K562 (cell line): Measurements from ENCODE around the gene ARFGEF3. TPM values are rescaled to one million over a fixed set of nuclear protein-coding genes. Genes with fewer than 3 reads are reported as not detected.

Experiments used
- ATAC-seq: fragments of 200-7000 bp; cut with Tn5 transposase; 3 replicates; pipeline ENCODE4 v1.9.1; 2020; ENCODE audit warnings: moderate library complexity
- BruUV-seq: library from RNA; stranded (reverse); fragments of 400-500 nt; replicated peaks from 2 replicates; lab custom pipeline; 2021; lab: Mats Ljungman, UMichigan
- CTCF ChIA-PET: fragments of 300-600 bp; formaldehyde crosslinking; extraction: SDS; loops from one replicate; lab custom pipeline; 2021; ENCODE audit warnings: low intra/inter-chr PET ratio; lab: Yijun Ruan, JAX
- POLR2A ChIA-PET: fragments of 300-600, 350-650 bp; sonication (Branson Sonifier 250); formaldehyde crosslinking; extraction: SDS; loops from one replicate; lab custom pipeline; 2021; ENCODE audit warnings: antibody characterized with exemption, inconsistent platforms; lab: Yijun Ruan, JAX
- DNase-seq, 4 experiments: peaks; one replicate each; pipeline versions ENCODE4 v3.0.0 to v3.0.0-alpha.2; 2011 to 2018; ENCODE audit warnings: low spot score in 3 of 4, mixed read lengths in 3 of 4; ENCODE audit errors: extremely low read depth in 1 of 4
- FAIRE-seq: peaks from 2 replicates; lab custom pipeline; 2011; peaks lifted over from hg19 to GRCh38; lab: Jason Lieb, UNC
- H2AFZ ChIP-seq: 2 replicates; pipeline ENCODE4 v1.6.0; 2011; ENCODE audit warnings: low read depth, low read length, control low read depth, inconsistent platforms
- H3K27ac ChIP-seq: fragments of 200-600 bp; 3 replicates; pipeline ENCODE4 v1.8.0; 2011; ENCODE audit warnings: low read depth, mild to moderate bottlenecking, control low read depth, inconsistent platforms, low read length, moderate library complexity, mixed read lengths; ENCODE audit errors: extremely low read depth
- H3K27me3 ChIP-seq, 2 experiments: fragments of 300-600 bp in 1 of 2; 2 replicates in 1 of 2; 3 replicates in 1 of 2; pipeline versions ENCODE4 v1.6.0 to v1.8.0; 2011; ENCODE audit warnings: inconsistent platforms in 2 of 2, low read length in 2 of 2, mild to moderate bottlenecking in 1 of 2, mixed read lengths in 1 of 2, moderate library complexity in 1 of 2; ENCODE audit not compliant: control insufficient read depth in 2 of 2, insufficient read depth in 2 of 2
- H3K36me3 ChIP-seq: fragments of 300-600 bp; 3 replicates; pipeline ENCODE4 v1.8.0; 2011; ENCODE audit warnings: mild to moderate bottlenecking, low read length, inconsistent platforms; ENCODE audit not compliant: control insufficient read depth, insufficient read depth
- H3K4me1 ChIP-seq, 2 experiments: fragments of 200-600 bp in 1 of 2; replicated peaks in 1 of 2; 2 replicates in 1 of 2; 3 replicates in 1 of 2; pipeline versions ENCODE4 v1.5.1 to v1.8.0; 2011; ENCODE audit warnings: inconsistent platforms in 2 of 2, low read length in 2 of 2, mild to moderate bottlenecking in 1 of 2, mixed read lengths in 1 of 2, moderate library complexity in 1 of 2; ENCODE audit not compliant: control insufficient read depth in 2 of 2, insufficient read depth in 2 of 2
- H3K4me2 ChIP-seq: 2 replicates; pipeline ENCODE4 v1.6.1; 2011; ENCODE audit warnings: low read length, control low read depth, inconsistent platforms, mixed read lengths; ENCODE audit not compliant: insufficient read depth
- H3K4me3 ChIP-seq: fragments of 200-600 bp; sonication (generic), shearing (Covaris generic); 2 replicates; pipeline ENCODE4 v1.5.1; 2016; ENCODE audit warnings: control low read depth, inconsistent platforms
- H3K79me2 ChIP-seq: fragments of 200-600 bp; 3 replicates; pipeline ENCODE4 v1.8.0; 2011; ENCODE audit warnings: low read length, inconsistent platforms; ENCODE audit not compliant: control insufficient read depth, insufficient read depth
- H3K9ac ChIP-seq, 2 experiments: 2 replicates each; pipeline versions ENCODE4 v1.6.0 to v1.6.1; 2011; ENCODE audit warnings: low read depth in 2 of 2, low read length in 2 of 2, control low read depth in 1 of 2, inconsistent platforms in 1 of 2, mild to moderate bottlenecking in 1 of 2, mixed read lengths in 1 of 2; ENCODE audit not compliant: insufficient read depth in 1 of 2
- H3K9me1 ChIP-seq: one replicate; pipeline ENCODE4 v1.6.0; 2011; ENCODE audit warnings: inconsistent platforms, mild to moderate bottlenecking, low read length, moderate library complexity; ENCODE audit not compliant: control insufficient read depth, insufficient read depth
- H3K9me3 ChIP-seq: replicated peaks from 2 replicates; pipeline ENCODE4 v1.5.1; 2011; ENCODE audit warnings: low read depth, low read length, inconsistent platforms; ENCODE audit not compliant: control insufficient read depth, insufficient read depth
- H4K20me1 ChIP-seq: replicated peaks from 2 replicates; pipeline ENCODE4 v1.6.1; 2011; ENCODE audit warnings: low read length, inconsistent platforms, mixed read lengths; ENCODE audit not compliant: control insufficient read depth, insufficient read depth
- DDX20 ChIP-seq: fragments of 450-650 bp; IDR thresholded peaks from 2 replicates; pipeline ENCODE4 v1.6.1; 2016; ENCODE audit warnings: missing genetic modification characterization, low read depth, mild to moderate bottlenecking, missing compliant biosample characterization, moderate library complexity
- ERF ChIP-seq: fragments of 450-650 bp; formaldehyde crosslinking; IDR thresholded peaks from 2 replicates; pipeline ENCODE4 v1.4.0; 2020; ENCODE audit warnings: mild to moderate bottlenecking, mixed read lengths
- MAFG ChIP-seq: fragments of 450-650 bp; conservative IDR thresholded peaks from 2 replicates; pipeline ENCODE4 v1.6.1; 2016; ENCODE audit warnings: missing genetic modification characterization, missing compliant biosample characterization
- WHSC1 ChIP-seq: IDR thresholded peaks from one replicate; pipeline ENCODE4 v1.6.1; 2012; ENCODE audit warnings: low read length, control low read depth, inconsistent platforms
- YY1 ChIP-seq, 3 experiments: IDR thresholded peaks; 2 replicates each; pipeline ENCODE4 v1.6.1; 2011; ENCODE audit warnings: low read length in 2 of 3, mild to moderate bottlenecking in 2 of 3, moderate library complexity in 2 of 3, borderline replicate concordance in 1 of 3, control low read depth in 1 of 3, low read depth in 1 of 3; ENCODE audit not compliant: insufficient read depth in 3 of 3, insufficient replicate concordance in 2 of 3, control insufficient read depth in 1 of 3, insufficient read length in 1 of 3; ENCODE audit errors: extremely low read depth in 1 of 3
- ZNF316 ChIP-seq: fragments of 450-650 bp; IDR thresholded peaks from 2 replicates; pipeline ENCODE4 v1.6.1; 2016
- ZNF766 ChIP-seq: fragments of 200-800 bp; sonication (Bioruptor generic); conservative IDR thresholded peaks from 2 replicates; pipeline ENCODE4 v1.6.1; 2016; ENCODE audit warnings: missing genetic modification characterization, missing compliant biosample characterization
- WGBS: fragments of 100-300 bp; shearing (Covaris generic); methylation state at CpG from one replicate; pipeline ENCODE4 v1.1.6; 2016; ENCODE audit warnings: low coverage, mixed read lengths; ENCODE audit not compliant: insufficient coverage; ENCODE audit errors: missing lambda C conversion rate; 5-methylcytosine and 5-hydroxymethylcytosine counted together
- in situ Hi-C: fragments of 300-500 bp; cut with MboI; formaldehyde crosslinking; loops from 4 replicates; pipeline ENCODE4 v1.15.0; 2018; ENCODE audit warnings: inconsistent platforms, mixed read lengths
- intact Hi-C: fragments of 100-400 bp; cut with micrococcal nuclease; formaldehyde crosslinking; loops from 2 replicates; pipeline ENCODE4 v1.14.2; 2022
- polyA plus RNA-seq, 8 experiments: library from polyadenylated mRNA; depleted of rRNA in 4 of 8; stranded (reverse) in 5 of 8; unstranded in 3 of 8; fragments of >200 nt; fragmentation: Nextera tagmentation in 2 of 8; fragmentation: Illumina TruSeq in 1 of 8; extraction: Ambion mirVana in 2 of 8; extraction: Trizol in 1 of 8; gene quantifications; 2 replicates each; pipeline versions ENCODE4 v1.2.1 to v1.2.3, GENCODE V29; 2011 to 2014; ENCODE audit warnings: inconsistent platforms in 1 of 8, missing spikeins in 1 of 8
- total RNA-seq, 7 experiments: library from RNA; depleted of rRNA in 6 of 7; stranded (reverse); fragments of >200 nt in 6 of 7; fragmentation: Illumina TruSeq in 2 of 7; extraction: Trizol in 2 of 7; gene quantifications; 2 replicates each; pipeline versions ENCODE4 v1.2.1 to v1.2.3, GENCODE V29; 2011 to 2021; ENCODE audit warnings: low replicate concordance in 1 of 7
- TF ChIP-seq, protein P1 (sequence below): fragments of 250-450 bp; sonication (Bioruptor Pico); IDR thresholded peaks from 2 replicates; pipeline ENCODE4 v1.4.0; 2020; ENCODE audit warnings: mild to moderate bottlenecking, moderate library complexity, borderline replicate concordance
- TF ChIP-seq, protein P2 (sequence below): fragments of 450-650 bp; IDR thresholded peaks from 2 replicates; pipeline ENCODE4 v1.6.1; 2016; ENCODE audit warnings: mild to moderate bottlenecking

ARFGEF3 gene
- total and polyA plus RNA-seq, 9 of the 15 experiments (the other 6 are each of a cell fraction or from before 2014, with no cell fraction given), result under 0.01 to 0.02 TPM; not detected in 7

DNA sequence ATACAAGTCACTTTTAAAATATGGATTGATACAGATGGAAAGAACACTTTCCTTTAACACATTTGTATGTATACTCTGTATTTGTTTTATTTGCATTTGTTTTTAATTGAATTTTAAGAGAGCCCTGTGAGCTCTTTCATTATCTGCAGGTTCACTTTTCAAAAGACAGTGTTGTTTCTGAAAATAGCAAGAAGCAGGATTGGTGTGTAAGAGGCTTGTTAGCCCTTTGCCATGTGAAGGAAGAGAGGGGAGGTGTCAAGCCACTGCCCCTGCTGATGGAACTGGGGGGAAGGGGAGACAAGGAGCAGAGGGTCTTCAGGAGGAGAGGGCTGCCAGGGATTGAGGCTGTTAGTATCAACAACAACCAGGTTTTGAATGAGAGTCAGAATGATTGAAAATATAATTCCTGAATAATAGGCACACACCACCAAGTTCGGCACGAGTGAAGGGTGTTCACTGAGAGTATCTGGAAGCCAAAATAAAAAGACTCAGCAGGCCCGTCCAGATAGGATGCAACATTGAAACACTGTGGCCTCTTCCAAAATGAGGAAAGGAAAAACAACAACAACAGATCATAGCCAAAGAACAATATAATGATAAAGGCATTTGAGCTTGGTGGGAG lies 69.1 kb downstream of the ARFGEF3 start:
- 0% methylated on average over 3 of the region's 3 CpGs for WGBS
- Histone ChIP-seq H2AFZ (no peak overlapping the region), H3K4me3 (no peak overlapping the region), H3K9me1 (no peaks in the 10 kb centered on the region), H3K36me3 (no peaks in the 10 kb centered on the region), H3K4me2 (no peak overlapping the region), H3K9me3 (no peaks in the 10 kb centered on the region), H3K27ac (no peak overlapping the region), H3K27me3 (peaks cover 2 to 3% of the 10 kb centered on the region in 2 experiments; a peak in 2 of 5 replicates), H3K79me2 (no peaks in the 10 kb centered on the region), H4K20me1 (no peaks in the 10 kb centered on the region), H3K4me1 (no peaks in the 10 kb centered on the region), H3K9ac (no peak overlapping the region)
- in situ Hi-C loops, result no loop called here
- FAIRE-seq, result no peak
- no peak for DNase-seq
- CTCF ChIA-PET, result no interaction called here
- TF ChIP-seq WHSC1 (no peak), DDX20 (tag) (no peak)
- no TSS peak for BruUV-seq
- POLR2A ChIA-PET, result no interaction called here
- intact Hi-C loops, result no loop called here
- no peak for ATAC-seq

DNA sequence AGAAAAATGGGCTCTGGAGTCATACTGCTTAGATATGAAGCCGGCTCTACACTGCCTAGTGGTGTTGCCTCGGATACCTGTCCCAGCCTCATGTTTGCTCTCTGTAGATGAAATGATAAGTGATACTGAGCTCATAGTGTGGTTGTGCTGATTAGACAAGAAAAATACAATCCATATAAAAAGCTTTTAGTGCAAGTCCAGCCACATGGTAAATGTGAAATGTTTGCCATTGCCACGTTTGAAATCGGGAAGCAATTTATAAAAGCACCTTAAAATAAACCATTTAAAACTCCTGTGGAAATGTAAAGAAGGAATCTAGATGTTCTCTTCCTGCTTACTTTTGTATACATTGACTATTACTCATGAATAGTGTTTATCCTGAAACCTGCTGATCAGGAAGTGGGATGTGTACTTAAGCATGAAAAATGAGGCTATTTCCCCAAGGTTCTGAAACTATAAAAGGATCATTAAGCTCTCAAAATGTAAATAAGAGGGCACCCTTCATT lies 69.7 kb downstream of the ARFGEF3 start:
- Histone ChIP-seq H3K9me1 (no peaks in the 10 kb centered on the region), H2AFZ (no peak overlapping the region), H3K4me1 (no peaks in the 10 kb centered on the region), H4K20me1 (no peaks in the 10 kb centered on the region), H3K79me2 (no peaks in the 10 kb centered on the region), H3K36me3 (no peaks in the 10 kb centered on the region), H3K9me3 (no peaks in the 10 kb centered on the region), H3K4me3 (no peak overlapping the region), H3K27me3 (peaks cover 2 to 3% of the 10 kb centered on the region in 2 experiments; a peak in 3 of 5 replicates), H3K4me2 (no peak overlapping the region), H3K27ac (no peak overlapping the region), H3K9ac (no peak overlapping the region)
- FAIRE-seq (no peak), DNase-seq (no peak), ATAC-seq (no peak)
- in situ Hi-C loops, result no loop called here
- ChIA-PET POLR2A (interaction anchor here (0.6 kb wide), 1 partner anchor 364 kb away, joined by 3 read pairs; no protein-coding TSS in a partner anchor), CTCF (no interaction called here)
- no TSS peak for BruUV-seq
- intact Hi-C loops, result no loop called here
- 1% methylated on average over 4 of the region's 4 CpGs for WGBS
- TF ChIP-seq ZNF316 (peak; percentile 49), MAFG (tag) (peak; percentile 44; the same call in 1 of the 2 replicates), YY1 (IDR thresholded peaks at IDR 0.05; ENCODE audit: borderline replicate concordance in 1 of 3, control insufficient read depth in 1 of 3, extremely low read depth in 1 of 3, insufficient read depth in 3 of 3, insufficient read length in 1 of 3, insufficient replicate concordance in 2 of 3, low read depth in 1 of 3, low read length in 2 of 3) (no peak), ZNF766 (CRISPR knock-in tag) (no peak), ERF (CRISPR knock-in tag) (no peak)
- TF ChIP-seq, protein P1, sequence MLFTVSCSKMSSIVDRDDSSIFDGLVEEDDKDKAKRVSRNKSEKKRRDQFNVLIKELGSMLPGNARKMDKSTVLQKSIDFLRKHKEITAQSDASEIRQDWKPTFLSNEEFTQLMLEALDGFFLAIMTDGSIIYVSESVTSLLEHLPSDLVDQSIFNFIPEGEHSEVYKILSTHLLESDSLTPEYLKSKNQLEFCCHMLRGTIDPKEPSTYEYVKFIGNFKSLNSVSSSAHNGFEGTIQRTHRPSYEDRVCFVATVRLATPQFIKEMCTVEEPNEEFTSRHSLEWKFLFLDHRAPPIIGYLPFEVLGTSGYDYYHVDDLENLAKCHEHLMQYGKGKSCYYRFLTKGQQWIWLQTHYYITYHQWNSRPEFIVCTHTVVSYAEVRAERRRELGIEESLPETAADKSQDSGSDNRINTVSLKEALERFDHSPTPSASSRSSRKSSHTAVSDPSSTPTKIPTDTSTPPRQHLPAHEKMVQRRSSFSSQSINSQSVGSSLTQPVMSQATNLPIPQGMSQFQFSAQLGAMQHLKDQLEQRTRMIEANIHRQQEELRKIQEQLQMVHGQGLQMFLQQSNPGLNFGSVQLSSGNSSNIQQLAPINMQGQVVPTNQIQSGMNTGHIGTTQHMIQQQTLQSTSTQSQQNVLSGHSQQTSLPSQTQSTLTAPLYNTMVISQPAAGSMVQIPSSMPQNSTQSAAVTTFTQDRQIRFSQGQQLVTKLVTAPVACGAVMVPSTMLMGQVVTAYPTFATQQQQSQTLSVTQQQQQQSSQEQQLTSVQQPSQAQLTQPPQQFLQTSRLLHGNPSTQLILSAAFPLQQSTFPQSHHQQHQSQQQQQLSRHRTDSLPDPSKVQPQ (CRISPR knock-in tag), result no peak
- TF ChIP-seq, protein P2, sequence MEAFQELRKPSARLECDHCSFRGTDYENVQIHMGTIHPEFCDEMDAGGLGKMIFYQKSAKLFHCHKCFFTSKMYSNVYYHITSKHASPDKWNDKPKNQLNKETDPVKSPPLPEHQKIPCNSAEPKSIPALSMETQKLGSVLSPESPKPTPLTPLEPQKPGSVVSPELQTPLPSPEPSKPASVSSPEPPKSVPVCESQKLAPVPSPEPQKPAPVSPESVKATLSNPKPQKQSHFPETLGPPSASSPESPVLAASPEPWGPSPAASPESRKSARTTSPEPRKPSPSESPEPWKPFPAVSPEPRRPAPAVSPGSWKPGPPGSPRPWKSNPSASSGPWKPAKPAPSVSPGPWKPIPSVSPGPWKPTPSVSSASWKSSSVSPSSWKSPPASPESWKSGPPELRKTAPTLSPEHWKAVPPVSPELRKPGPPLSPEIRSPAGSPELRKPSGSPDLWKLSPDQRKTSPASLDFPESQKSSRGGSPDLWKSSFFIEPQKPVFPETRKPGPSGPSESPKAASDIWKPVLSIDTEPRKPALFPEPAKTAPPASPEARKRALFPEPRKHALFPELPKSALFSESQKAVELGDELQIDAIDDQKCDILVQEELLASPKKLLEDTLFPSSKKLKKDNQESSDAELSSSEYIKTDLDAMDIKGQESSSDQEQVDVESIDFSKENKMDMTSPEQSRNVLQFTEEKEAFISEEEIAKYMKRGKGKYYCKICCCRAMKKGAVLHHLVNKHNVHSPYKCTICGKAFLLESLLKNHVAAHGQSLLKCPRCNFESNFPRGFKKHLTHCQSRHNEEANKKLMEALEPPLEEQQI, result no peak
